KOPT-K1 (cell line): ENCODE results near the gene RNF214.

Source experiments
- H3K27ac ChIP-seq: fragments of 200-600 bp; sonication (generic); 2 replicates; pipeline ENCODE4 v1.5.1; 2016; ENCODE audit warnings: antibody characterized with exemption, mild to moderate bottlenecking, low read depth, low read length; ENCODE audit not compliant: poor library complexity, severe bottlenecking
- H3K36me3 ChIP-seq: fragments of 200-600 bp; sonication (generic); 2 replicates; pipeline ENCODE4 v1.5.1; 2017; ENCODE audit warnings: antibody characterized with exemption, mild to moderate bottlenecking, low read length, moderate library complexity; ENCODE audit not compliant: insufficient read depth
- H3K9me3 ChIP-seq: fragments of 200-600 bp; sonication (generic); 2 replicates; pipeline ENCODE4 v1.5.1; 2017; ENCODE audit warnings: antibody characterized with exemption, low read length, mild to moderate bottlenecking; ENCODE audit not compliant: insufficient read depth, poor library complexity, severe bottlenecking

RNF214 gene

DNA sequence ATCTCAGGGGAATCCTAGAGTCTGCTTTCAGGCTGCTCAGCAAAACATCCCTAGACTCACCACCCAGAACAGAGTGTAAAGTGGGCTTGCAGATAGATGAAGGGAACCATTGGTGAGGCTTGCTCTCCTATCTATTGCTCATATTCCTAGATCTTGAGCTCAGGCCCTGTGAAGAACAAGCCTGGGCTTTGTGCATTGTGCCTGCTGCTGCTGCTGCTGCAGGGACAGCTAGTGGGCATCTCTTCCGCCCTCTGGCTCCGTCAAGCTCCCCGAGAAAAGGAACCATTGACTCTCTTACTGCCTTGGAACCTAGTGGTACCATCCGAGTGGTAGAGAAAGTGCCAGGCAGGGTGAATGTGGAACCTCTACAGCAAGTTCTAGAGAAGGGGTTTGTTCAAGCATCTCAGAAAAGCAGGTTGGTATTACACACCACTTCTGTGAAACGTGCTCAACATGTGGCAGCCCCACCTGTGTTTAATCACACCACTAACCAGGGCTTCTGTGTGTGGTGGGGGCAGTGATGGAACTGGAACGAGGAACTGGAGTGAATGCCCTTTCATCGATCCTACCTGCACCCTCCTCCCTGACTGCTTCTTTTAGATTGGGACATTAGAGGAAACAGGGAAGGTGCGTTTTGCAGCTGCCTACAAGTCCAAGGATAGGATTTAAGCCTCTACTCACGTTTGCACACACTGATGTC, 63.1 kb downstream of the RNF214 start:
- Histone ChIP-seq H3K9me3 (no peaks in the 10 kb centered on the region), H3K27ac (no peak overlapping the region)

DNA sequence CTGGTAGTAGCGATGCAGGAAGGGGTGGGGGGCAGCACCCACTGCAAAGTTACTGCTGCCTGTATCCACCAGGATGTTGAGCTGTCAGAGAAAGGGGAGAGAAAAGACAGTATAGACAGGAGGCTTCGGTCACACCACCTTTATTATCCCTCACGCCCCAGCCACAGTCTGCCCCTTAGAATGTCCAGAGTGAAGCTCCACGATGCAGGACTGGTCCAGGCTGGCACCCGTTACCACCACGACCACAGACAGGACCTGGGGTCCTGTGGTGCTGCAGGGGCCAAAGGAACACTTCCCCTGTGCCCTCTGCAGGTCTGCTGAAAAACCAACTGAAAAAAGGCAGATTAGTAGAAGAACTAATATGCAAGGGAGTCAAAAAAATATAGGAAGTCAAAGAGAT, 64.4 kb downstream of the RNF214 start:
- H3K36me3 ChIP-seq = no peaks in the 10 kb centered on the region
- no peaks in the 10 kb centered on the region for H3K9me3 ChIP-seq
- H3K27ac ChIP-seq = no peak overlapping the region

More for the DNA sequence above, 63.1 kb downstream of the RNF214 start:
- H3K36me3 ChIP-seq = no peaks in the 10 kb centered on the region

DNA sequence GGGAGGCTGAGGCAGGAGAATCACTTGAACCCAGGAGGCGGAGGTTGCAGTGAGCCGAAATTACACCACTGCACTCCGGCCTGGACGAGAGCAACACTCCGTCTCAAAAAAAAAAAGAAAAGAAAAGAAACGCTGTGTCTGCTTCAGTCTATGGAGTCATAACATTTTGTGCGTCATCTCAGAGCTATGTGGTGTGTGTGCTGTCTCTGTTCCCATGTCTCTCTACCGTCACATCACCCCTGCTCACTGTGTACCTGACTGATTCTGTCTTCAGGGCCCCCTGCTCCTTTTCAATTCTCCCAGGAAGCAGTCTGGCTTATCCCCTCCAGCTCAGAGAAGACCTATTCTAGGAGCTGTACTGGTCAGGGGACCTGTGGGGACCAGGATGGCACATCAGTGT, 65.7 kb downstream of the RNF214 start:
- no peaks in the 10 kb centered on the region for H3K9me3 ChIP-seq
- no peak overlapping the region for H3K27ac ChIP-seq
- no peaks in the 10 kb centered on the region for H3K36me3 ChIP-seq

DNA sequence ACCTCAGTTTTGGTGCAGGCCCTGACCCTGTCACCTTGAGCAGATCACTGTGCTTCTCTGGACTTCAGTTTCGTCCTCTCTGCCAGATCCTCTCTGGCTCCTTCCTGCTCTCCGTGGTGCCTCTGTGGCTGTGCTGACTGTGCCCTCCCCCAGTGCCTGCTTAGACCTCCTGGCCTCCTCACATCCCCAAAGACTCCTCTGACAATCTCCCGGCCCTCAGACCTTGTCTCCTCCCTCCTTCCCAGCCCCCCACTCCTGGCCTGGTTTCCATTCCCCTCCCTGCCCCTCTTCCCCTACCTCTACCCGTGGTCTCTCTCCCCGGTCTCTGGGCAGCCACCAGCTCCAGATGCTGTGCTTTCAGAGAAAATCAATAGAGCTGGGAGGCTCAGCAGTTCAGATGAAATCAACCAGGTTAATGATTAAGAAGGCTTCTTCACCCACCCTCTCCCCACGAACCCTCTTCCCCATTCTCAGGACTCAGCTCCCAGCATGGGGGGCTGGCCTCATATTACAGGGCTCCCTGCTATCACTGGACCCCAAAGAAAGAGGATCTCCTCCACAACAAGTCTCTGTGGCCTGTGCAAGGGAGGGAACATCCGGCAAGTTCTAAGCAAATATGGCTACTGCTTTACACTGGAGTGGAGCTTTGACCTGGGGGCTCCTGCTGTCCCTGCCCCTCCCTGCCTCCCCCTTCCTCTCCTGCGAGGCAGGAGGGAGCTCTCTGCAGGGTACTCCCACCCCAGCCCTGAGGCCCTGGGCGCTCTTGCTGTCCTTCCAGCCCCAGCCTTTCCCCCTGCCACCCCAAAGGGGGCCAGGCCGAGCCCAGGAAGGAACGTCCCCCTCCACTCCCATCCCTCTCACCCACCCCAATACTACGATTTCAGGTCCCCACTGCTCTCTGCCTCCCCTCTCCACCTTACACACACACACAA, 67.1 kb downstream of the RNF214 start:
- Histone ChIP-seq H3K36me3 (no peaks in the 10 kb centered on the region), H3K27ac (no peak overlapping the region), H3K9me3 (no peaks in the 10 kb centered on the region)

DNA sequence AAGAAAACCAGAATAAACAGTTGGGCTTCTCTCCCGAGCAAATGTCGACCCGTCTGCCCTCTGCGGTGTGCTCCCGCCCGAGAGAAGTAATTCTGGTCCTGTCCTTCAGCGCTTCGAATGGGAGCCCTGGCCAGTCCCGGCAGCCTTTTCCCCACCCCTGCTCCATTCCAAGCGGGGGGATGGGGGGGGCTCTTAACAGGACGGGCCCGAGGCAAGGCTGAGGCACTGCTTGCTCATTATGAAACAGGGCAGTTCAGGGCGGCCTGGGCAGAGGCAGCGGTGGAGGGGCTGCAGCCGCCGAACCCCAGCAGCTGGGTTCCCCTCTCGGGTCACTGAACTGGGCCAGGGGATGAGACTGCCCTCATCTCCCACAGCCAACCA, 67.8 kb downstream of the RNF214 start:
- Histone ChIP-seq H3K9me3 (no peaks in the 10 kb centered on the region), H3K27ac (no peak overlapping the region), H3K36me3 (no peaks in the 10 kb centered on the region)

DNA sequence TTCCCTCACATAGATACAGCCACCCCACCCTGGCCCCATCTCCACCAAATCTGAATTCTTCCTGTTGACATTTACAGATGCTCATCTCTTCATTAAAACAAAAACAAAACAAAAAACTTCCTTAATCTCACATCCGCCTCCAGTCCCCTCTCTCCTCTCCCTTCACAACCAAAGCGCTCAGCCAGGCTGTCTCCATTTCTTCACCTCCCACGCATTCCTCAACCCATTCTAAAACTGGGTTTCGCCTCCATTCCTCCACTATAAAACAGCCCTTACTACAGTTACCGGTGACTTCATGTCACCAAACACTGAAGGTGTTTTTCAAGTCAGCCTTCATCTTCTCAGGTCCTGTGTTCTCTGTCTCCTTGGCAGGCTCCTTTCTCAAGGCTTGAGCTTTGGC, 68.3 kb downstream of the RNF214 start:
- H3K27ac ChIP-seq = no peak overlapping the region
- H3K9me3 ChIP-seq = no peaks in the 10 kb centered on the region
- H3K36me3 ChIP-seq = no peaks in the 10 kb centered on the region

DNA sequence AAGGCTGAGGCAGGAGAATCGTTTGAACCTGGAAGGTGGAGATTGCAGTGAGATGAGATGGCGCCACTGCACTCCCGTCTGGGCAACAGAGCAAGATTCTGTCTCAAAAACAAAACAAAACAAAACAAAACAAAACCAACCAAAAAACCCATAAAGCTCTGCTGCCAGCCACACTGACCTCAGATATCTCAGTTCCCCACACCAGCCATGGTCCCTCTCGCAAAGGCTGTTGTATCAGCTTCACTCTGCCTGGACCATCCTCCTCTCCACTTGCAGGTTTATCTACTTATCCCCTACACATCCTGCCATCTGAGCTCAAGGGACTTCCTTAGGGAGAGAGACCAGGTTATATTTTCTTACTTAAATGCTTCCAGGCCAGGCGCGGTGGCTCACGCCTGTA, 69.8 kb downstream of the RNF214 start:
- H3K9me3 ChIP-seq = no peaks in the 10 kb centered on the region
- no peak overlapping the region for H3K27ac ChIP-seq
- no peaks in the 10 kb centered on the region for H3K36me3 ChIP-seq

DNA sequence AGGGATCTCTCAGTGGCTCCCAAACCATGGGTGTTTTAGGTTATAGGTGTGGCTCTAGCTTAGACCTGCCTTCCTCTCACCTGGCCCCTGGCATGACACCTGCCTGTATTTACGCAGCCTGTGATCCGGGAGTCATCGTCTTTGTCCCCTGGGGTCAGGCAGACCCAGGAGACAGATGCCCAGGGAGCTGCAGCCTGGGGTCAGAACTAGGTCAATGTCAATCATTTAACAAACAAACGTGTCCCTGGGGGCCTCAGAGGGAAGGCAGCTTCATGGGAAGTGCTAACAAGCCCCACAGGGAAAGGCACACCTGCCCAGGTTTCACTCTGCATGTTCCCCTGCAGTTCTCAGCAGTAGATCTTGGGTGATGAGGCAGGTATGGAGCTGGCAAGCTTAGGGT, 70.6 kb downstream of the RNF214 start:
- H3K36me3 ChIP-seq = no peaks in the 10 kb centered on the region
- H3K27ac ChIP-seq = no peak overlapping the region
- no peaks in the 10 kb centered on the region for H3K9me3 ChIP-seq

DNA sequence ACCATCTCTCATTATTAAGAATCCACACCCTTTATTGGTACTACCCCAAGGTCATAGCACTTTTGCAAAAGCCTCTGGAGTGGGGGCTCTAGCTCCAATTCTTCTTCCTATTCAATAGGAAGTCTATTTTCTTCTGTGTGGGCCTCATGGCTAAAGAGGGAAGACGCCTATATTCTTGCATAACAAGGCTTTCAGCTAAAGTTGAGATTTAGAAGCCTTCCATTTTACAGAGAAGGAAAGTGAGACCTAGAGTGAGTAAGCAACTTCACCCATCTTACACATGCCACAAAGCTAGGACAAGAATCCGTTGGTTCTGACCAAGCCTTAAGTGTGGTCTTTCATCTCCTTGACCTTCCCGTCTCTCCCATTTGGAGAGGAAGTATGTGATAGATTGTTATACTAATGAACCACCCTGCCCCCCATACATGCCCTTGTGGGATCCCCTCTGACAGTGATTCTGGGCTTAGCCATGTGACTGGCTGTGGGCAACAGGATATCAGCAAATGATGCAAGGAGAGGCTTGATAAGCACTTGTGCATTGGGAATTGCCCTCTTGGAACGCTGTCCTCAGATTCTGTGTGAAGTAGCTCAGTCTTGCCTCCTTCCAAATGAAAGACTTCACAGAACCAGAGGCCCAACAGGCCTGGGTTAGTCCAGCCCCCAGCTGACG, 71.3 kb downstream of the RNF214 start:
- Histone ChIP-seq H3K27ac (no peak overlapping the region), H3K36me3 (no peaks in the 10 kb centered on the region), H3K9me3 (no peaks in the 10 kb centered on the region)

DNA sequence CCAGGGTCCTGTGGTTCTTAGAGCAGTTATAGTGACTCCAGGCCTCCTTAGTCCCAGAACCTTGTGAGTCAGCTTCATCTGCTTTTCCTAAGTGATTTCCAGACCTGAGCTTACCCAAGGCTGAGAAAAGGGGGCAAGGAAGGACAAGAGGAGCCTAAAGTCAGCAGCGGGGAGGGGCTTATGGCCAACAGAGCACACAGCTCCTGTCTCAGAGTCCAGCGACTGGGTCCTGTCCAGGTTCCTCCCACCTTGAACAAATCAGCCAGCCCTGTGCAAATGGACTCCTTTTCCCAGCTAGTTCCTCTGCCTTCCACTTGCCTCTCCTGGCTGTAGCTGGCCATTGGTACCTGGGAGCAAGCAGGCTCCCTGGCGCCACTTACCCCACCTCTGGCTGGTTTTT, 72.7 kb downstream of the RNF214 start:
- Histone ChIP-seq H3K27ac (no peak overlapping the region), H3K9me3 (no peaks in the 10 kb centered on the region), H3K36me3 (no peaks in the 10 kb centered on the region)

DNA sequence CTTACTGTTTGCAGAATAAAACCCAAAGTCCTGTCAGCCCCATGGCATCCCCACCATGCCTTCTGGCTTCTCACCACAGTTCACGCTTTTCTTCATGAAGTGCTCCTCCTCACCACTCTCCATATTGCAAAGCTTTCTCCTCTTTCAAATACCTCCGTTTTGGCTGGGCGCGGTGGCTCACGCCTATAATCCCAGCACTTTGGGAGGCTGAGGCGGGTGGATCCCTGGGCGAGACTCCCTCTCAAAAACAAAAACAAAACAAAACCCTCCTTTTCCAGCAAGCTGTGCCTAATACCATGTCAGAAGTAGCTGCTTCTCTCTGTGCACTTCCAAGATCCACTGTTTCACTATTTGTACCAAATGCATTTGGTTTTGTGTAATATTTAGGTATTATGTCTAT, 76.8 kb downstream of the RNF214 start:
- Histone ChIP-seq H3K9me3 (no peaks in the 10 kb centered on the region), H3K36me3 (no peaks in the 10 kb centered on the region)

DNA sequence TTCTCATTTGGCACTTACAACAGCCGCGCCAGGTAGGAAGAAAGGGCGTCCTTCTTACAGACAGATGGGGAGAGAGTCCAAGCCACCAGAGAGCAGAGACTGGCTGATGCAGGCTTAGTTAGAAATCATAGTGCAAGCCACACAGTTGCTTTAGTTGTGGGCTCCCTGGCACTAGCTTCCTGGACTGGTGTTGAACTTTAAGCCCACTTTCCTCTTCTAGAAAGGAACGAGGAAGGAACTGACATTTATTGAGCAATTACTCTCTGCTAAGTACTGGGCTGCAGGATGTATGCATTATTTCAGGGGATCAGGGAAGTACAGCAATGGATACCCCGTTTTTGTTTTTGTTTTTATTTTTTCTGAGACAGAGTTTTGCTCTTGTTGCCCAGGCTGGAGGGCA, 80.6 kb downstream of the RNF214 start:
- Histone ChIP-seq H3K27ac (no peak overlapping the region), H3K9me3 (no peaks in the 10 kb centered on the region), H3K36me3 (no peaks in the 10 kb centered on the region)

More for the DNA sequence above, 76.8 kb downstream of the RNF214 start:
- no peak overlapping the region for H3K27ac ChIP-seq

DNA sequence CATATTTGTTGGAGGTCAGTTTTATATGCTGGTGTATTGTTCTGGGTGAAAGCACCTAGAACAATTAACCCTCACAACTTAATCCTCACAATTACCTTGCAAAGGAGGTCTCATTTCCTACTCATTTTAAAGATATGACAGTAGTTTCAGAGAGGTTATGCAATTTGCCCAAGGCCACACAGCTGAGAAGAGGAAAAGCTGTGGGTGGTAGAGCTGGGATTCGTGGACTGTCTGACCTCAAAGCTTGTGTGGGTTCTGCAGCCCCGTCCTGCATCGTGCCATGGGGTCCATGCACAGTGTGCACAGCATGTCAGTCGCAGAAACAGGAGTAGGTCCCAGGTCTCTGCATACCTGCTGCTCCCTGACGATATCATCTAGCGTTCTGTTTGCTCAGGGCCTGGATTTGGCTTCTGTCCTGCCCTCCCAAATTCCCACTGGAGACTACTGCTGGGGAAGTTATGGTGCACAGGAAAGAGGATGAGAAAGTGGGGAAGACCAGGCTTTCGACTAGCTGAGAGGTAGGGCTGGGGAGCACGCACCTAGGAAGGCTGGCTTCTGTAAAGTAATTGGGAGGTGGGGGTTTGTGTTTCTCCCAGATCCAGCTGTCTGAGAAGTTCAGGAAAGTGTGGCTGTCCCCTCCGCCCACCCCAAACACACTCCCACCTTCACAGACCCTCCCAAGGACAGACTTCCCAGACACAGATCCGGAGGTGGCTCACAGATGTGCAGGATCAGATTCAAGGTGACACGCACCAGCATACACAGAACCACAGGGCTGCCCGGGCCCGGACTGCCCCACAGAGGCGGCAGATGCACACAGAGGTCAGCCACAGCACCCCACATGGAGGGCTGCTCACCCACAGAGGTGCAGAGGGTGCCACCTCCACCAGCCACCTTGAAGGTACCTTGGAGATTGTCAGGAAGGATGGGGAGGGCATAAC, 81.6 kb downstream of the RNF214 start:
- no peaks in the 10 kb centered on the region for H3K36me3 ChIP-seq
- H3K9me3 ChIP-seq = no peaks in the 10 kb centered on the region
- H3K27ac ChIP-seq = no peak overlapping the region

DNA sequence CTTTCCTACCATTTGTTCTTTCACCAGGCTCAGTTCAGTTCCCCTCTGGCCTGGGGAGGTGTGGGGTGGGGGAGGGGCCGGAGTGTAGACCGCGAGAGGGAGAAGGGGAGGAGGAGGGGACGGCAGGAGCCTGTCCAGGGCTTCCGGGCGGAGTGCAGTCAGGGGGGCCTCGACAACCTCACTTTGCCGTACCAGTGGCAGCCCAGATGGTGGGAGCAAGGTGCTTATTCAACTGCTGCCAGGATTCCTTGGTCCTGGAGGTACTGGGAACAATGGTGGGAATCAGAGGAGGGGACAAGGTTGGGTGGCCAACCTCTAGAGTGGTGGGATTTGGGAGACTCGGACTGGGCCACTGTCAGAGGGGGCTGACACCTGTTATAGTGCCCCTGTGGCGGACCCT, 82.4 kb downstream of the RNF214 start:
- Histone ChIP-seq H3K27ac (no peak overlapping the region), H3K36me3 (no peaks in the 10 kb centered on the region), H3K9me3 (no peaks in the 10 kb centered on the region)
